CD4-positive, alpha-beta T cell treated with Interleukin-17A for 4 hours (primary cell): ENCODE results near the gene INHBB.
"Not testable (repeated sequence)": the region's sequence is repeated elsewhere in the genome, so short reads cannot be mapped to it uniquely, and the experiment has no call there.

Source experiments
- DNase-seq: peaks from one replicate; pipeline ENCODE4 v3.0.0-alpha.2; 2020; ENCODE audit warnings: mixed read lengths

INHBB gene

GRCh38 chr2:120316528-120317179 lies 29.3 kb upstream of the INHBB start:
- no peak for DNase-seq

GRCh38 chr2:120317180-120317533 lies 28.8 kb upstream of the INHBB start:
- DNase-seq = no peak

- DNase-seq = no peak
These were observed 28.0 kb upstream of the INHBB start for GRCh38 chr2:120317916-120318315.

GRCh38 chr2:120318626-120319025 lies 27.3 kb upstream of the INHBB start:
- no peak for DNase-seq

- no peak for DNase-seq
These were observed 26.8 kb upstream of the INHBB start for GRCh38 chr2:120319123-120319522.

GRCh38 chr2:120319686-120320317 lies 26.1 kb upstream of the INHBB start:
- DNase-seq = no peak

- no peak for DNase-seq
These were observed 25.6 kb upstream of the INHBB start for GRCh38 chr2:120320318-120320851.

- DNase-seq = not testable (repeated sequence)
These were observed 24.9 kb upstream of the INHBB start for GRCh38 chr2:120320887-120321556.

GRCh38 chr2:120321721-120322284 lies 24.1 kb upstream of the INHBB start:
- DNase-seq = no peak

- no peak for DNase-seq
These were observed 23.6 kb upstream of the INHBB start for GRCh38 chr2:120322329-120322728.

GRCh38 chr2:120323214-120323613 lies 22.7 kb upstream of the INHBB start:
- DNase-seq = no peak

- DNase-seq = no peak
These were observed 22.0 kb upstream of the INHBB start for GRCh38 chr2:120323807-120324399.

GRCh38 chr2:120324933-120325332 lies 21.0 kb upstream of the INHBB start:
- DNase-seq = no peak

GRCh38 chr2:120326066-120326465 lies 19.9 kb upstream of the INHBB start:
- no peak for DNase-seq

- no peak for DNase-seq
These were observed 14.8 kb upstream of the INHBB start for GRCh38 chr2:120330946-120331822.

- DNase-seq = no peak
These were observed 14.0 kb upstream of the INHBB start for GRCh38 chr2:120331903-120332302.

GRCh38 chr2:120332384-120332783 lies 13.6 kb upstream of the INHBB start:
- no peak for DNase-seq

- no peak for DNase-seq
These were observed 11.9 kb upstream of the INHBB start for GRCh38 chr2:120334068-120334467.

GRCh38 chr2:120336749-120337148 lies 9.2 kb upstream of the INHBB start:
- no peak for DNase-seq

- no peak for DNase-seq
These were observed 7.9 kb upstream of the INHBB start for GRCh38 chr2:120338015-120338414.

- no peak for DNase-seq
These were observed 4.0 kb upstream of the INHBB start for GRCh38 chr2:120341977-120342376.

- DNase-seq = no peak
These were observed 3.5 kb upstream of the INHBB start for GRCh38 chr2:120342446-120342845.
